Measurements from ENCODE around the gene STPG4.

The STPG4 gene

DNA sequence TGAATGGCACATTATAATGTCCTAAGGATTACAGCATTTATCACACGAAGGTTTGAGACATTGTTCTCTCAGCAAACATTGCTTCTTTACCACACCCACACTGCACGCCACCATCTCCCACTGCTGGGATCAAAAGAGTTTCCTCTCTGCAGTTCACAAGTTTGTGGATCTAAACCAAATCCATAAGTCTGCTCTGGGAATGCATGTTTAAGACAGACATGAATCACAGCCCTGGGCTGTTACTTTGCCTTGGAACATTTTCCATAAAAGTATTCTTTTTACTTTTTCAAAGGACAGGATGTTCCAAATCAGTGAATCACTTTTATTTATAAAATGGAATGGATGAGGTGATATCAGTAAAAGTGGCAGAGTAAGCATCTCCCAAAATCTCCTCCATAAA, 36.1 kb downstream of the STPG4 start (continued):
- no peak for TF ChIP-seq ZNF70 (CRISPR knock-in tag; IDR thresholded peaks at IDR 0.05)
- TF ChIP-seq, protein P1, sequence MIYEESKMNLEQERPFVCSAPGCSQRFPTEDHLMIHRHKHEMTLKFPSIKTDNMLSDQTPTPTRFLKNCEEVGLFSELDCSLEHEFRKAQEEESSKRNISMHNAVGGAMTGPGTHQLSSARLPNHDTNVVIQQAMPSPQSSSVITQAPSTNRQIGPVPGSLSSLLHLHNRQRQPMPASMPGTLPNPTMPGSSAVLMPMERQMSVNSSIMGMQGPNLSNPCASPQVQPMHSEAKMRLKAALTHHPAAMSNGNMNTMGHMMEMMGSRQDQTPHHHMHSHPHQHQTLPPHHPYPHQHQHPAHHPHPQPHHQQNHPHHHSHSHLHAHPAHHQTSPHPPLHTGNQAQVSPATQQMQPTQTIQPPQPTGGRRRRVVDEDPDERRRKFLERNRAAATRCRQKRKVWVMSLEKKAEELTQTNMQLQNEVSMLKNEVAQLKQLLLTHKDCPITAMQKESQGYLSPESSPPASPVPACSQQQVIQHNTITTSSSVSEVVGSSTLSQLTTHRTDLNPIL (CRISPR knock-in tag; IDR thresholded peaks at IDR 0.05; ENCODE audit: low read depth) = no peak

DNA sequence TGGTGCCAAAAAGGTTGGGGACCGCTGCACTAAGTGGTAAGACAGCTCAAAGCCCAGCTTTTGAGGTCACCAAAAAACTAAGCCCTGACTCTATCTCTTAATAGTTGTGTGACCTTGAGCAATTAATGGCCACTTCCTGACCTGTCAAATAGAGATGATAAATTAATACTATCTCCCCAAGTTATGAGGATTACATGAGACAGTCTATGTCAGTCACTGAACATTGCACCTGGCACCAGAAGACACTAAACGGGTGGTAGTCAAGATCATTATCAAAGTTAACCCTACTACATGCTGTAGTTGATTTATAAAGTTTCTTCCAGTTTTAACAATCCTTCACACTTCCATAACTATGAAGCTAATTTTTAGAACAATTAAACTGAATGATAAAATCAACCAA, 36.5 kb downstream of the STPG4 start:
- TF ChIP-seq SNAI2 (CRISPR knock-in tag; IDR thresholded peaks at IDR 0.05) (no peak), ZFP30 (CRISPR knock-in tag; IDR thresholded peaks at IDR 0.05) (no peak), ZNF70 (CRISPR knock-in tag; IDR thresholded peaks at IDR 0.05) (no peak), TOX (CRISPR knock-in tag; IDR thresholded peaks at IDR 0.05; ENCODE audit: borderline replicate concordance) (no peak), TCF4 (CRISPR knock-in tag; IDR thresholded peaks at IDR 0.05; ENCODE audit: borderline replicate concordance) (no peak), PPARA (CRISPR knock-in tag; IDR thresholded peaks at IDR 0.05; ENCODE audit: borderline replicate concordance) (no peak), ARNTL (CRISPR knock-in tag; IDR thresholded peaks at IDR 0.05; ENCODE audit: borderline replicate concordance, low read depth) (no peak), BACH2 (CRISPR knock-in tag; IDR thresholded peaks at IDR 0.05; ENCODE audit: borderline replicate concordance) (no peak), ISL1 (CRISPR knock-in tag; IDR thresholded peaks at IDR 0.05) (no peak; the same call in 1 of the 2 replicates), ZNF565 (CRISPR knock-in tag; conservative IDR thresholded peaks at IDR 0.05; ENCODE audit: low read depth) (no peak), GLIS3 (CRISPR knock-in tag; IDR thresholded peaks at IDR 0.05) (no peak)
- TF ChIP-seq, protein P2, sequence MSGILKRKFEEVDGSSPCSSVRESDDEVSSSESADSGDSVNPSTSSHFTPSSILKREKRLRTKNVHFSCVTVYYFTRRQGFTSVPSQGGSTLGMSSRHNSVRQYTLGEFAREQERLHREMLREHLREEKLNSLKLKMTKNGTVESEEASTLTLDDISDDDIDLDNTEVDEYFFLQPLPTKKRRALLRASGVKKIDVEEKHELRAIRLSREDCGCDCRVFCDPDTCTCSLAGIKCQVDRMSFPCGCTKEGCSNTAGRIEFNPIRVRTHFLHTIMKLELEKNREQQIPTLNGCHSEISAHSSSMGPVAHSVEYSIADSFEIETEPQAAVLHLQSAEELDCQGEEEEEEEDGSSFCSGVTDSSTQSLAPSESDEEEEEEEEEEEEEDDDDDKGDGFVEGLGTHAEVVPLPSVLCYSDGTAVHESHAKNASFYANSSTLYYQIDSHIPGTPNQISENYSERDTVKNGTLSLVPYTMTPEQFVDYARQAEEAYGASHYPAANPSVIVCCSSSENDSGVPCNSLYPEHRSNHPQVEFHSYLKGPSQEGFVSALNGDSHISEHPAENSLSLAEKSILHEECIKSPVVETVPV (CRISPR knock-in tag; IDR thresholded peaks at IDR 0.05) = no peak
- TF ChIP-seq, protein P3, sequence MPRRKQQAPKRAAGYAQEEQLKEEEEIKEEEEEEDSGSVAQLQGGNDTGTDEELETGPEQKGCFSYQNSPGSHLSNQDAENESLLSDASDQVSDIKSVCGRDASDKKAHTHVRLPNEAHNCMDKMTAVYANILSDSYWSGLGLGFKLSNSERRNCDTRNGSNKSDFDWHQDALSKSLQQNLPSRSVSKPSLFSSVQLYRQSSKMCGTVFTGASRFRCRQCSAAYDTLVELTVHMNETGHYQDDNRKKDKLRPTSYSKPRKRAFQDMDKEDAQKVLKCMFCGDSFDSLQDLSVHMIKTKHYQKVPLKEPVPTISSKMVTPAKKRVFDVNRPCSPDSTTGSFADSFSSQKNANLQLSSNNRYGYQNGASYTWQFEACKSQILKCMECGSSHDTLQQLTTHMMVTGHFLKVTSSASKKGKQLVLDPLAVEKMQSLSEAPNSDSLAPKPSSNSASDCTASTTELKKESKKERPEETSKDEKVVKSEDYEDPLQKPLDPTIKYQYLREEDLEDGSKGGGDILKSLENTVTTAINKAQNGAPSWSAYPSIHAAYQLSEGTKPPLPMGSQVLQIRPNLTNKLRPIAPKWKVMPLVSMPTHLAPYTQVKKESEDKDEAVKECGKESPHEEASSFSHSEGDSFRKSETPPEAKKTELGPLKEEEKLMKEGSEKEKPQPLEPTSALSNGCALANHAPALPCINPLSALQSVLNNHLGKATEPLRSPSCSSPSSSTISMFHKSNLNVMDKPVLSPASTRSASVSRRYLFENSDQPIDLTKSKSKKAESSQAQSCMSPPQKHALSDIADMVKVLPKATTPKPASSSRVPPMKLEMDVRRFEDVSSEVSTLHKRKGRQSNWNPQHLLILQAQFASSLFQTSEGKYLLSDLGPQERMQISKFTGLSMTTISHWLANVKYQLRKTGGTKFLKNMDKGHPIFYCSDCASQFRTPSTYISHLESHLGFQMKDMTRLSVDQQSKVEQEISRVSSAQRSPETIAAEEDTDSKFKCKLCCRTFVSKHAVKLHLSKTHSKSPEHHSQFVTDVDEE (CRISPR knock-in tag; IDR thresholded peaks at IDR 0.05) = no peak
- TF ChIP-seq, protein P1 (CRISPR knock-in tag; IDR thresholded peaks at IDR 0.05; ENCODE audit: low read depth) = no peak
- ATAC-seq = peak; percentile 13; the same call in 2 of the 3 replicates

DNA sequence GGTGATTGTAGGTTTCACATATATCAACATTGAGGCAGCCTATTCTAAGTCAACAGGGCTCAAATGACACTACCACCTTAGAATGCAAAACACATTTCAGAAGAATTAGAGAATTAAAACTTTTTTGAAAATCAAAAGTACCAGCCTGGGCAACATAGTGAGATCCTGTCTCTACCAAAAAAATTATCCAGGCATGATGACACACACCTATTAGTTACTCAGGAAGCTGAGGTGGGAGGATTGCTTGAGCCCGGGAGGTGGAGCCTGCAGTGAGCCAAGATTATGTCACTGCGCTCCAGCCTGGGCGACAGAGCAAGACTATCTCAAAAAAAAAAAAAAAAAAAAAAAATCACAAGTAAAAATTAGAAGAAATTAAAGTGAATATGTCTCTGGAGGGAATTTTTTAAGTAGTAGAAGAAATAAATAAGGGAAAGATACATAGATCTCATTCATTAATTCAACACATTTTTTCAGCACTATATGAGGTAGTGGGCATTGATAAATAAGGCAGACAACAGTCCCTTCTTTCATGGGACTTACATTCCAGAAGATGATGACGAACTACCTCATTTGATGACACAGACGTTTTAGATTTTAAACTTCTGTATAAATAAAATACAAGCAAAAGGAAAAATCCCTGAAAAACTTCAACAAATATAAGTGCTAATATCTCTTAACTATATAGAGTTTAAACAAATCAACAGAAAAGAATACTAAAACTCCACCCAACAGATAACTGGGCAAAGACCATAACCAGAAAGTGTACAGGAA, 42.3 kb downstream of the STPG4 start:
- TF ChIP-seq GLIS3 (CRISPR knock-in tag; IDR thresholded peaks at IDR 0.05) (no peak), CSDC2 (CRISPR knock-in tag; IDR thresholded peaks at IDR 0.05) (no peak), ISL1 (CRISPR knock-in tag; IDR thresholded peaks at IDR 0.05) (no peak), TCF4 (CRISPR knock-in tag; IDR thresholded peaks at IDR 0.05; ENCODE audit: borderline replicate concordance) (no peak), TOX (CRISPR knock-in tag; IDR thresholded peaks at IDR 0.05; ENCODE audit: borderline replicate concordance) (no peak), SNAI2 (CRISPR knock-in tag; IDR thresholded peaks at IDR 0.05) (no peak), ZNF565 (CRISPR knock-in tag; conservative IDR thresholded peaks at IDR 0.05; ENCODE audit: low read depth) (no peak)
- no peak for ATAC-seq

DNA sequence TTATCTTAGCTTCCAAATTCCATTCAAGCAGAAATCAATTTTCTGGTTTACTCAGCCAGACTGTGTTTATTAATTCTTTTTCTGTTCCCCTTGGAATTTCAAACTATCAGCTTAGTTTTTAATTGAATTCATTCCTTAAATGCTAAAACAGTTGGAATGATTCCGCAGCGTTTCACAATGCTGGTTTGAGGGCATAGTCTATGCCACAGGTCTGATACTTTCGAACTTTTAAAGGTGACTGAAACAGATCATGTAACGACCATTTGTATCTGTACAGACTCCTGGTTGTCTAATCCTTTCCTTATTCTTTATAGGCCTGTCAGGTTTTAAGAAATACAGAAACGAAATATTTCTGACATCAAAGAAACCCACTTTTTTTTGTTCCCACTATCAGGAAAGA, 45.4 kb downstream of the STPG4 start:
- ATAC-seq = no peak
- TF ChIP-seq ZNF565 (CRISPR knock-in tag; conservative IDR thresholded peaks at IDR 0.05; ENCODE audit: low read depth) (no peak), ZFP3 (CRISPR knock-in tag; IDR thresholded peaks at IDR 0.05) (no peak), ESRRG (CRISPR knock-in tag; IDR thresholded peaks at IDR 0.05) (no peak), GLIS3 (CRISPR knock-in tag; IDR thresholded peaks at IDR 0.05) (no peak), BACH2 (CRISPR knock-in tag; IDR thresholded peaks at IDR 0.05; ENCODE audit: borderline replicate concordance) (no peak), TOX (CRISPR knock-in tag; IDR thresholded peaks at IDR 0.05; ENCODE audit: borderline replicate concordance) (no peak), ZNF70 (CRISPR knock-in tag; IDR thresholded peaks at IDR 0.05) (no peak), OSR1 (CRISPR knock-in tag; IDR thresholded peaks at IDR 0.05) (no peak), ZFP30 (CRISPR knock-in tag; IDR thresholded peaks at IDR 0.05) (no peak)
- TF ChIP-seq, protein P1 (CRISPR knock-in tag; IDR thresholded peaks at IDR 0.05; ENCODE audit: low read depth) = no peak
- TF ChIP-seq, protein P2 (CRISPR knock-in tag; IDR thresholded peaks at IDR 0.05) = no peak
